HEK293 (cell line): Measurements from ENCODE around the gene GPR15.

Experiments used
- CTCF ChIA-PET: fragments of 350-600 bp; formaldehyde crosslinking; extraction: SDS; loops from one replicate; lab custom pipeline; 2021; ENCODE audit warnings: antibody characterized with exemption; lab: Yijun Ruan, JAX
- POLR2A ChIA-PET: fragments of 300-600 bp; formaldehyde crosslinking; extraction: SDS; loops from one replicate; lab custom pipeline; 2020; ENCODE audit warnings: antibody characterized with exemption, inconsistent platforms; lab: Yijun Ruan, JAX
- H3K27ac ChIP-seq: fragments of 200-500 bp; sonication (Bioruptor generic); 2 replicates; pipeline ENCODE4 v1.5.1; 2014; ENCODE audit warnings: low read depth, low read length, control low read depth, inconsistent platforms; ENCODE audit errors: extremely low read depth
- H3K36me3 ChIP-seq, 2 experiments: fragments of 200-500 bp in 1 of 2; sonication (Bioruptor generic) in 1 of 2; 1 replicate in 1 of 2; 2 replicates in 1 of 2; pipeline ENCODE4 v1.5.1; 2014 to 2017; ENCODE audit warnings: inconsistent platforms in 2 of 2, low read length in 2 of 2; ENCODE audit not compliant: control insufficient read depth in 2 of 2, insufficient read depth in 1 of 2
- H3K4me1 ChIP-seq: fragments of 200-500 bp; sonication (Bioruptor generic); 2 replicates; pipeline ENCODE4 v1.5.1; 2014; ENCODE audit warnings: mild to moderate bottlenecking, low read length, inconsistent platforms; ENCODE audit not compliant: control insufficient read depth, insufficient read depth
- H3K4me3 ChIP-seq: 2 replicates; pipeline ENCODE4 v1.5.1; 2011; ENCODE audit warnings: low read depth, mild to moderate bottlenecking, control low read depth, low read length, moderate library complexity
- H3K9me3 ChIP-seq: fragments of 200-500 bp; sonication (Bioruptor generic); 2 replicates; pipeline ENCODE4 v1.5.1; 2014; ENCODE audit warnings: low read depth, low read length, inconsistent platforms; ENCODE audit not compliant: control insufficient read depth, insufficient read depth
- GLIS1 ChIP-seq: fragments of 450-650 bp; formaldehyde crosslinking; IDR thresholded peaks from 2 replicates; pipeline ENCODE4 v1.5.1; 2016; ENCODE audit warnings: missing biosample characterization, missing genetic modification characterization
- KLF8 ChIP-seq: fragments of 450-650 bp; formaldehyde crosslinking; IDR thresholded peaks from 2 replicates; pipeline ENCODE4 v1.5.1; 2016; ENCODE audit warnings: missing biosample characterization, missing genetic modification characterization
- OSR2 ChIP-seq: fragments of 450-650 bp; formaldehyde crosslinking; IDR thresholded peaks from 2 replicates; pipeline ENCODE4 v1.5.1; 2016; ENCODE audit warnings: missing biosample characterization, missing genetic modification characterization
- SCRT1 ChIP-seq: fragments of 450-650 bp; formaldehyde crosslinking; IDR thresholded peaks from 2 replicates; pipeline ENCODE4 v1.5.1; 2016; ENCODE audit warnings: missing biosample characterization, missing genetic modification characterization, borderline replicate concordance
- SP2 ChIP-seq: fragments of 450-650 bp; formaldehyde crosslinking; IDR thresholded peaks from 2 replicates; pipeline ENCODE4 v1.5.1; 2016; ENCODE audit warnings: missing biosample characterization, missing genetic modification characterization
- TRIM28 ChIP-seq: IDR thresholded peaks from 2 replicates; pipeline ENCODE4 v1.6.1; 2011; ENCODE audit warnings: low read length, control low read depth, borderline replicate concordance
- ZBTB21 ChIP-seq: fragments of 450-650 bp; formaldehyde crosslinking; IDR thresholded peaks from 2 replicates; pipeline ENCODE4 v1.5.1; 2017; ENCODE audit warnings: missing biosample characterization, missing genetic modification characterization
- ZNF114 ChIP-seq: fragments of 450-650 bp; formaldehyde crosslinking; IDR thresholded peaks from 2 replicates; pipeline ENCODE4 v1.5.0; 2017; ENCODE audit warnings: missing biosample characterization, missing genetic modification characterization
- ZNF121 ChIP-seq: fragments of 450-650 bp; formaldehyde crosslinking; IDR thresholded peaks from 2 replicates; pipeline ENCODE4 v1.5.1; 2016; ENCODE audit warnings: missing biosample characterization, missing genetic modification characterization
- ZNF169 ChIP-seq: fragments of 450-650 bp; formaldehyde crosslinking; IDR thresholded peaks from 2 replicates; pipeline ENCODE4 v1.5.1; 2016; ENCODE audit warnings: missing biosample characterization, missing genetic modification characterization
- ZNF24 ChIP-seq: fragments of 450-650 bp; formaldehyde crosslinking; IDR thresholded peaks from 2 replicates; pipeline ENCODE4 v1.5.1; 2016; ENCODE audit warnings: missing biosample characterization, missing genetic modification characterization
- ZNF311 ChIP-seq: fragments of 450-650 bp; formaldehyde crosslinking; IDR thresholded peaks from 2 replicates; pipeline ENCODE4 v1.5.1; 2017; ENCODE audit warnings: missing biosample characterization, missing genetic modification characterization, borderline replicate concordance
- ZNF341 ChIP-seq: fragments of 450-650 bp; formaldehyde crosslinking; IDR thresholded peaks from 2 replicates; pipeline ENCODE4; 2016; ENCODE audit warnings: low read depth, missing biosample characterization, missing genetic modification characterization
- ZNF362 ChIP-seq: fragments of 450-650 bp; formaldehyde crosslinking; IDR thresholded peaks from 2 replicates; pipeline ENCODE4 v1.5.1; 2016; ENCODE audit warnings: missing biosample characterization, missing genetic modification characterization
- ZNF398 ChIP-seq: fragments of 450-650 bp; formaldehyde crosslinking; IDR thresholded peaks from 2 replicates; pipeline ENCODE4 v1.5.1; 2017; ENCODE audit warnings: missing biosample characterization, missing genetic modification characterization
- ZNF416 ChIP-seq: fragments of 450-650 bp; formaldehyde crosslinking; IDR thresholded peaks from 2 replicates; pipeline ENCODE4 v1.5.1; 2016; ENCODE audit warnings: missing biosample characterization, missing genetic modification characterization
- ZNF426 ChIP-seq: fragments of 450-650 bp; formaldehyde crosslinking; IDR thresholded peaks from 2 replicates; pipeline ENCODE4 v1.5.1; 2017; ENCODE audit warnings: missing biosample characterization, missing genetic modification characterization, mild to moderate bottlenecking, inconsistent platforms, moderate library complexity
- ZNF529 ChIP-seq: fragments of 450-650 bp; formaldehyde crosslinking; IDR thresholded peaks from 2 replicates; pipeline ENCODE4 v1.5.1; 2017; ENCODE audit warnings: missing genetic modification characterization, missing biosample characterization; ENCODE audit not compliant: insufficient replicate concordance
- ZNF555 ChIP-seq: fragments of 450-650 bp; formaldehyde crosslinking; conservative IDR thresholded peaks from 2 replicates; pipeline ENCODE4 v1.5.1; 2017; ENCODE audit warnings: missing biosample characterization, mild to moderate bottlenecking, missing genetic modification characterization, inconsistent platforms
- ZNF76 ChIP-seq: fragments of 450-650 bp; formaldehyde crosslinking; IDR thresholded peaks from 2 replicates; pipeline ENCODE4; 2016; ENCODE audit warnings: low read depth, missing biosample characterization, missing genetic modification characterization, borderline replicate concordance
- ZNF785 ChIP-seq: fragments of 450-650 bp; formaldehyde crosslinking; IDR thresholded peaks from 2 replicates; pipeline ENCODE4 v1.5.1; 2016; ENCODE audit warnings: missing biosample characterization, missing genetic modification characterization
- ZNF837 ChIP-seq: fragments of 450-650 bp; formaldehyde crosslinking; IDR thresholded peaks from 2 replicates; pipeline ENCODE4 v1.5.1; 2016; ENCODE audit warnings: missing biosample characterization, missing genetic modification characterization
- ZXDB ChIP-seq: fragments of 450-650 bp; formaldehyde crosslinking; IDR thresholded peaks from 2 replicates; pipeline ENCODE4 v1.5.1; 2016; ENCODE audit warnings: missing biosample characterization, missing genetic modification characterization
- TF ChIP-seq, protein P1 (sequence below): fragments of 450-650 bp; formaldehyde crosslinking; IDR thresholded peaks from 2 replicates; pipeline ENCODE4 v1.5.1; 2016; ENCODE audit warnings: missing biosample characterization, missing genetic modification characterization
- TF ChIP-seq, protein P2 (sequence below): fragments of 450-650 bp; formaldehyde crosslinking; IDR thresholded peaks from 2 replicates; pipeline ENCODE4 v1.5.1; 2016; ENCODE audit warnings: missing biosample characterization, missing genetic modification characterization
- TF ChIP-seq, protein P3 (sequence below): fragments of 450-650 bp; formaldehyde crosslinking; IDR thresholded peaks from 2 replicates; pipeline ENCODE4 v1.5.1; 2016; ENCODE audit warnings: missing biosample characterization, missing genetic modification characterization

GPR15 gene

DNA sequence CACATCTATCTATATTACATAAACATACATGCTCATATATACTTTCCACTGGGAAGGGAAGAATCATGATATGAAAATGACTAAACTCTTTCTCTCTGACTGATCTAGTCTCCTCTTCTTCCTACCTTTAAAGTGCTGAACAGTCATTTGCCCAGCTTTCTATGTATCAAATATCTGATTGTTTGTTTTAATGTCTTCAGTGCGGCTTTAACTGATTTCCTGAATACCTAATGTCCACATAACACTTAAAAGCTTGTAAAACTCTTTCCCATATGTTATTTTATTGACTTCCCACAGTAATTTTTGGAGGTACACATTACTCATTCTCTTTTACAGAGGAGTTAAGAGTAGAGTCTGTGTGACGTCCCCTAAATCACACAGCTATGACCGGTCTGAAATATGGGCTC is 33.5 kb downstream of the GPR15 start (continued):
- TF ChIP-seq ZNF426 (tag by site-specific recombination) (no peak), ZNF24 (tag by site-specific recombination) (no peak), ZNF311 (no peak), ZNF837 (tag by site-specific recombination) (no peak), OSR2 (tag by site-specific recombination) (peak; percentile 56; the same call in 1 of the 2 replicates), GLIS1 (tag by site-specific recombination) (no peak), ZNF785 (tag by site-specific recombination) (no peak), ZXDB (tag by site-specific recombination) (peak; percentile 62; the same call in 1 of the 2 replicates), ZNF555 (tag by site-specific recombination) (no peak), ZNF121 (no peak), ZNF398 (tag by site-specific recombination) (no peak), ZNF169 (no peak), TRIM28 (no peak)
- TF ChIP-seq, protein P1, sequence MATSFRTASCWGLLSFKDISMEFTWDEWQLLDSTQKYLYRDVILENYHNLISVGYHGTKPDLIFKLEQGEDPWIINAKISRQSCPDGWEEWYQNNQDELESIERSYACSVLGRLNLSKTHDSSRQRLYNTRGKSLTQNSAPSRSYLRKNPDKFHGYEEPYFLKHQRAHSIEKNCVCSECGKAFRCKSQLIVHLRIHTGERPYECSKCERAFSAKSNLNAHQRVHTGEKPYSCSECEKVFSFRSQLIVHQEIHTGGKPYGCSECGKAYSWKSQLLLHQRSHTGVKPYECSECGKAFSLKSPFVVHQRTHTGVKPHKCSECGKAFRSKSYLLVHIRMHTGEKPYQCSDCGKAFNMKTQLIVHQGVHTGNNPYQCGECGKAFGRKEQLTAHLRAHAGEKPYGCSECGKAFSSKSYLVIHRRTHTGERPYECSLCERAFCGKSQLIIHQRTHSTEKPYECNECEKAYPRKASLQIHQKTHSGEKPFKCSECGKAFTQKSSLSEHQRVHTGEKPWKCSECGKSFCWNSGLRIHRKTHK: no peak
- TF ChIP-seq, protein P2, sequence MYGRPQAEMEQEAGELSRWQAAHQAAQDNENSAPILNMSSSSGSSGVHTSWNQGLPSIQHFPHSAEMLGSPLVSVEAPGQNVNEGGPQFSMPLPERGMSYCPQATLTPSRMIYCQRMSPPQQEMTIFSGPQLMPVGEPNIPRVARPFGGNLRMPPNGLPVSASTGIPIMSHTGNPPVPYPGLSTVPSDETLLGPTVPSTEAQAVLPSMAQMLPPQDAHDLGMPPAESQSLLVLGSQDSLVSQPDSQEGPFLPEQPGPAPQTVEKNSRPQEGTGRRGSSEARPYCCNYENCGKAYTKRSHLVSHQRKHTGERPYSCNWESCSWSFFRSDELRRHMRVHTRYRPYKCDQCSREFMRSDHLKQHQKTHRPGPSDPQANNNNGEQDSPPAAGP (tag by site-specific recombination): no peak

DNA sequence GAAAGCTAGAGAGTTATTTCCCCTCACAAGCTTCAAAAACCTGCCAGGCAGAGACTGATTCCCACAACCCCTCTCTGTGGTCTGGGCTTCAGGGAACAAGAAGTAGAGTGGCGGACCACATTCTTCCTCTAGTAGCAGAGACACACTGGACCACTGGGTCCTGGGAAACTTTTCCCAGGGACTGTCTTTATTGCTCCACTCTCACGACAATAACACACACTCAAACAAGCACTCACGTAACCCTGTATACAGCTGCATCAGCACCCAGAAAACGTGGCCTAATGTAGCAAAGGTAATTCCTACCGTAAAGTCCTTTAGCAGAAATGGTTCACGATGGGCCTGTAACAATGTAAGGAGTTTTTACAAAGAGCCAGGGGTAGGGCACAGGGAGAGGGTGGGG is 34.1 kb downstream of the GPR15 start:
- CTCF ChIA-PET: no interaction called here
- H3K4me1 ChIP-seq: no peaks in the 10 kb centered on the region
- no peak overlapping the region for H3K27ac ChIP-seq
- H3K4me3 ChIP-seq: no peak overlapping the region
- H3K9me3 ChIP-seq: no peaks in the 10 kb centered on the region
- POLR2A ChIA-PET: interaction anchor here (0.6 kb wide), 1 partner anchor 13 kb away, joined by 3 read pairs; no protein-coding TSS in a partner anchor
- H3K36me3 ChIP-seq: no peaks in the 10 kb centered on the region
- no peak for TF ChIP-seq SCRT1 (tag by site-specific recombination)
- TF ChIP-seq ZNF341 (tag by site-specific recombination): no peak
- no peak for TF ChIP-seq ZNF785 (tag by site-specific recombination)
- TF ChIP-seq ZBTB21 (tag by site-specific recombination): no peak
- TF ChIP-seq ZNF416 (tag by site-specific recombination): no peak
- TF ChIP-seq KLF8 (tag by site-specific recombination): no peak
- no peak for TF ChIP-seq ZNF76 (tag by site-specific recombination)

DNA sequence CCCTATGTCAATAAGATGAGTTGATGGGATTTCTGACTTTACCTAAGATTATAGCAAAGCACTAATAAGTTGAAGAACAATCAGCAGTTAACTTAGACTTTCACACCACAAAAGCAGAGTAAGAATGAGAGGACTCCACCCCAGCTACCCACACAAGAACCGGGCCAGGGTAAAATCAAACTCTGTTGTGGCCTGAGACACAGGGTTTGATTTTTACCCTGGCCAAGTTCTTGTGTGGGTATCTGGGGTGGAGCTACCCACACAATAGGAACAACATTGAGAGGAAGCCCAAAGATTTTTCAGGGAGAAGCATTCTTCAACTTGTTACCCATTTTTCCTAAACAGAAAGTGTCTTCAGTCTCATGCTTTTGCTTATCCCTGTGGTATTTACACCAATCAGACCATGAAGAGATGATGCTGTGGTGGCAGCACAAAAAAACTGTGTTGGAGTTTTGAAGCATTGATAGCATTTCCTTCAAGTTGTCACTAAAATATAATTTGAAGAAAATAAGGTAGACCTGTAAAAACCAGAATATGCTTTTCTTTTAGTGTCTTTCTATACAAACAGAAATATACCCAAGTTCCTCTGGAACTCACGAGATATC is 36.0 kb downstream of the GPR15 start:
- H3K4me1 ChIP-seq: no peaks in the 10 kb centered on the region
- H3K4me3 ChIP-seq: no peak overlapping the region
- no peak overlapping the region for H3K27ac ChIP-seq
- POLR2A ChIA-PET: no interaction called here
- no peaks in the 10 kb centered on the region for H3K9me3 ChIP-seq
- no peak for TF ChIP-seq ZNF311
- no peak for TF ChIP-seq ZNF426 (tag by site-specific recombination)
- TF ChIP-seq ZNF555 (tag by site-specific recombination): no peak
- TF ChIP-seq ZNF114 (tag by site-specific recombination): no peak
- no peak for TF ChIP-seq ZNF362
- no peak for TF ChIP-seq SP2 (tag by site-specific recombination)
- TF ChIP-seq, protein P3, sequence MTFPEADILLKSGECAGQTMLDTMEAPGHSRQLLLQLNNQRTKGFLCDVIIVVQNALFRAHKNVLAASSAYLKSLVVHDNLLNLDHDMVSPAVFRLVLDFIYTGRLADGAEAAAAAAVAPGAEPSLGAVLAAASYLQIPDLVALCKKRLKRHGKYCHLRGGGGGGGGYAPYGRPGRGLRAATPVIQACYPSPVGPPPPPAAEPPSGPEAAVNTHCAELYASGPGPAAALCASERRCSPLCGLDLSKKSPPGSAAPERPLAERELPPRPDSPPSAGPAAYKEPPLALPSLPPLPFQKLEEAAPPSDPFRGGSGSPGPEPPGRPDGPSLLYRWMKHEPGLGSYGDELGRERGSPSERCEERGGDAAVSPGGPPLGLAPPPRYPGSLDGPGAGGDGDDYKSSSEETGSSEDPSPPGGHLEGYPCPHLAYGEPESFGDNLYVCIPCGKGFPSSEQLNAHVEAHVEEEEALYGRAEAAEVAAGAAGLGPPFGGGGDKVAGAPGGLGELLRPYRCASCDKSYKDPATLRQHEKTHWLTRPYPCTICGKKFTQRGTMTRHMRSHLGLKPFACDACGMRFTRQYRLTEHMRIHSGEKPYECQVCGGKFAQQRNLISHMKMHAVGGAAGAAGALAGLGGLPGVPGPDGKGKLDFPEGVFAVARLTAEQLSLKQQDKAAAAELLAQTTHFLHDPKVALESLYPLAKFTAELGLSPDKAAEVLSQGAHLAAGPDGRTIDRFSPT (tag by site-specific recombination): no peak
- no peak for TF ChIP-seq ZNF529
- no peak for TF ChIP-seq ZNF76 (tag by site-specific recombination)
- TF ChIP-seq, all 188 proteins: peak for 0
- no peaks in the 10 kb centered on the region for H3K36me3 ChIP-seq
- CTCF ChIA-PET: no interaction called here
